ENCODE results near the gene ACOD1. TPM values are rescaled to one million over a fixed set of nuclear protein-coding genes. Genes with fewer than 3 reads are reported as not detected.

Gene ACOD1
- total and polyA plus RNA-seq, 7 experiments from 2014 or later = not detected

- Histone ChIP-seq H3K27me3 (ENCODE audit: control insufficient read depth in 2 of 2, insufficient read depth in 2 of 2, low read length in 2 of 2) (no peaks in the 10 kb centered on the region), H3K27ac (ENCODE audit: low read depth, low read length) (no peak overlapping the region), H3K4me1 (ENCODE audit: control insufficient read depth in 2 of 2, insufficient read depth in 2 of 2, low read length in 2 of 2) (no peaks in the 10 kb centered on the region), H3K9me3 (ENCODE audit: control insufficient read depth in 2 of 3, low read length in 3 of 3) (no peaks in the 10 kb centered on the region), H3K36me3 (ENCODE audit: control insufficient read depth in 2 of 3, insufficient read depth in 3 of 3, low read length in 3 of 3) (peaks cover 0 to 22% (median 10%) of the 10 kb centered on the region in 3 experiments), H3K4me3 (ENCODE audit: low read length) (no peak overlapping the region)
- ChIA-PET CTCF (interaction anchor here (1.5 to 2.2 kb wide), 2 partner anchors 8 to 23 kb away, joined by 7 read pairs; no protein-coding TSS in a partner anchor), POLR2A (interaction anchor here (0.7 to 3.4 kb wide), 2 partner anchors 8 to 26 kb away, joined by 3 to 47 read pairs; partner anchors contain the start of genes CLN5 and FBXL3)
- intact Hi-C loops (cut with micrococcal nuclease) = no loop called here
- ATAC-seq = no peak
- no peaks in the 10 kb centered on the region for H3K9me3 Mint-ChIP-seq
- no peak overlapping the region for H3K4me3 Mint-ChIP-seq
- H3K27me3 Mint-ChIP-seq = no peaks in the 10 kb centered on the region
- H3K27ac Mint-ChIP-seq = peak overlapping the region in 3 of 9 donors; percentile 69 to 84 (median 79)
- H3K4me1 Mint-ChIP-seq = peaks cover 15 to 73% (median 53%) of the 10 kb centered on the region in 7 donors
- H3K36me3 Mint-ChIP-seq = peaks cover 5 to 42% (median 32%) of the 10 kb centered on the region in 5 donors
- no peak for DNase-seq
Observed at GRCh38 chr13:77000475-77000874, 52.2 kb downstream of the ACOD1 start.

GRCh38 chr13:77001540-77001939 lies 53.2 kb downstream of the ACOD1 start:
- POLR2A ChIA-PET = interaction anchor here (0.6 to 3.4 kb wide), 7 partner anchors 10 to 1241 kb away, joined by 3 to 47 read pairs (median 3); partner anchors contain the start of genes CLN5, FBXL3 and KCTD12
- intact Hi-C loops (cut with micrococcal nuclease) = loop anchor here in 1 of 2 donors (1.0 kb wide), 1 partner anchor 9 kb away; the partner anchor contains the start of gene CLN5
- H3K27ac ChIP-seq (ENCODE audit: low read depth, low read length) = peak overlapping the region; percentile 15
- ATAC-seq (no peak), DNase-seq (no peak)
- H3K4me1 Mint-ChIP-seq = peaks cover 15 to 70% (median 50%) of the 10 kb centered on the region in 7 donors
- no peak overlapping the region for H3K4me3 ChIP-seq (ENCODE audit: low read length)
- peaks cover 5 to 38% (median 28%) of the 10 kb centered on the region in 5 donors for H3K36me3 Mint-ChIP-seq
- no peaks in the 10 kb centered on the region for H3K27me3 Mint-ChIP-seq
- peak overlapping the region in 2 of 10 donors; percentile 16 to 21 for H3K4me3 Mint-ChIP-seq
- H3K9me3 Mint-ChIP-seq = no peaks in the 10 kb centered on the region
- peaks cover 0 to 19% (median 10%) of the 10 kb centered on the region in 3 experiments for H3K36me3 ChIP-seq (ENCODE audit: control insufficient read depth in 2 of 3, insufficient read depth in 3 of 3, low read length in 3 of 3)
- H3K27me3 ChIP-seq (ENCODE audit: control insufficient read depth in 2 of 2, insufficient read depth in 2 of 2, low read length in 2 of 2) = no peaks in the 10 kb centered on the region
- H3K4me1 ChIP-seq (ENCODE audit: control insufficient read depth in 2 of 2, insufficient read depth in 2 of 2, low read length in 2 of 2) = no peaks in the 10 kb centered on the region
- H3K27ac Mint-ChIP-seq = peak overlapping the region in 8 of 9 donors; percentile 55 to 84 (median 72)
- CTCF ChIA-PET = interaction anchor here (0.6 to 2.2 kb wide), 8 partner anchors 9 to 149 kb away, joined by 3 to 7 read pairs (median 4); no protein-coding TSS in a partner anchor
- H3K9me3 ChIP-seq (ENCODE audit: control insufficient read depth in 2 of 3, low read length in 3 of 3) = no peaks in the 10 kb centered on the region

- no peak overlapping the region for H3K4me3 ChIP-seq (ENCODE audit: low read length)
- ATAC-seq = peak; percentile 22
- H3K9me3 ChIP-seq (ENCODE audit: control insufficient read depth in 2 of 3, low read length in 3 of 3) = no peaks in the 10 kb centered on the region
- POLR2A ChIA-PET = interaction anchor here (0.6 to 3.4 kb wide), 8 partner anchors 10 to 1242 kb away, joined by 3 to 47 read pairs (median 4); partner anchors contain the start of genes CLN5 and KCTD12
- peak overlapping the region; percentile 17 for H3K27ac ChIP-seq (ENCODE audit: low read depth, low read length)
- Mint-ChIP-seq H3K27ac (peak overlapping the region in 8 of 9 donors; percentile 55 to 84 (median 72)), H3K4me3 (peak overlapping the region in 3 of 10 donors; percentile 2 to 21 (median 16)), H3K9me3 (no peaks in the 10 kb centered on the region), H3K4me1 (peaks cover 10 to 68% (median 49%) of the 10 kb centered on the region in 7 donors), H3K27me3 (no peaks in the 10 kb centered on the region), H3K36me3 (peaks cover 5 to 35% (median 23%) of the 10 kb centered on the region in 5 donors)
- peaks cover 0 to 19% (median 14%) of the 10 kb centered on the region in 3 experiments for H3K36me3 ChIP-seq (ENCODE audit: control insufficient read depth in 2 of 3, insufficient read depth in 3 of 3, low read length in 3 of 3)
- H3K27me3 ChIP-seq (ENCODE audit: control insufficient read depth in 2 of 2, insufficient read depth in 2 of 2, low read length in 2 of 2) = no peaks in the 10 kb centered on the region
- H3K4me1 ChIP-seq (ENCODE audit: control insufficient read depth in 2 of 2, insufficient read depth in 2 of 2, low read length in 2 of 2) = no peaks in the 10 kb centered on the region
- no peak for DNase-seq
- intact Hi-C loops (cut with micrococcal nuclease) = loop anchor here (1.0 kb wide), 3 partner anchors 10 to 24 kb away; partner anchors contain the start of gene CLN5 (in 2 of the 2)
- CTCF ChIA-PET = interaction anchor here (0.6 to 2.2 kb wide), 10 partner anchors 9 to 149 kb away, joined by 3 to 7 read pairs (median 4); no protein-coding TSS in a partner anchor
Observed at GRCh38 chr13:77001963-77002587, 53.8 kb downstream of the ACOD1 start.

GRCh38 chr13:77002590-77003190 lies 54.4 kb downstream of the ACOD1 start:
- Histone ChIP-seq H3K4me1 (ENCODE audit: control insufficient read depth in 2 of 2, insufficient read depth in 2 of 2, low read length in 2 of 2) (no peaks in the 10 kb centered on the region), H3K27ac (ENCODE audit: low read depth, low read length) (peak overlapping the region; percentile 17), H3K9me3 (ENCODE audit: control insufficient read depth in 2 of 3, low read length in 3 of 3) (no peaks in the 10 kb centered on the region), H3K27me3 (ENCODE audit: control insufficient read depth in 2 of 2, insufficient read depth in 2 of 2, low read length in 2 of 2) (no peaks in the 10 kb centered on the region), H3K36me3 (ENCODE audit: control insufficient read depth in 2 of 3, insufficient read depth in 3 of 3, low read length in 3 of 3) (peaks cover 0 to 19% (median 17%) of the 10 kb centered on the region in 3 experiments), H3K4me3 (ENCODE audit: low read length) (no peak overlapping the region)
- ATAC-seq (no peak), DNase-seq (no peak)
- H3K4me1 Mint-ChIP-seq = peaks cover 7 to 68% (median 55%) of the 10 kb centered on the region in 7 donors
- POLR2A ChIA-PET = interaction anchor here (0.6 to 3.4 kb wide), 7 partner anchors 8 to 124 kb away, joined by 3 to 47 read pairs (median 3); partner anchors contain the start of genes CLN5 and KCTD12
- H3K27ac Mint-ChIP-seq = peak overlapping the region in 6 of 9 donors; percentile 3 to 84 (median 70)
- peak overlapping the region in 1 of 10 donors; percentile 2 for H3K4me3 Mint-ChIP-seq
- H3K36me3 Mint-ChIP-seq = peaks cover 5 to 36% (median 22%) of the 10 kb centered on the region in 5 donors
- intact Hi-C loops (cut with micrococcal nuclease) = loop anchor here (1.0 kb wide), 3 partner anchors 10 to 24 kb away; partner anchors contain the start of gene CLN5 (in 1 of the 2)
- H3K9me3 Mint-ChIP-seq = no peaks in the 10 kb centered on the region
- CTCF ChIA-PET = interaction anchor here (0.6 to 2.2 kb wide), 10 partner anchors 10 to 215 kb away, joined by 3 to 7 read pairs (median 4); no protein-coding TSS in a partner anchor
- no peaks in the 10 kb centered on the region for H3K27me3 Mint-ChIP-seq

Other genes starting within 250 kb of the ACOD1 start
- 10 to 100 TPM in 4 of 5 experiments, 1 to 10 TPM in 1; 7.6 to 48.0 (median 14.0) TPM for gene KCTD12, start 62.1 kb upstream of the ACOD1 start, total RNA-seq
- under 1 TPM; 0.61 to 0.72 TPM for gene KCTD12, start 62.1 kb upstream of the ACOD1 start, polyA plus RNA-seq
- 10 to 100 TPM; 18.9 to 45.3 (median 27.7) TPM for gene CLN5, start 43.6 kb downstream of the ACOD1 start, total RNA-seq
- gene CLN5, start 43.6 kb downstream of the ACOD1 start, polyA plus RNA-seq = 10 to 100 TPM; 27.5 to 36.5 TPM
- 10 to 100 TPM; 44.2 to 94.2 (median 70.8) TPM for gene FBXL3, start 78.6 kb downstream of the ACOD1 start, total RNA-seq
- gene FBXL3, start 78.6 kb downstream of the ACOD1 start, polyA plus RNA-seq = 10 to 100 TPM; 42.0 to 57.0 TPM

All from naive thymus-derived CD4-positive, alpha-beta T cell (primary cell).